Activated CD4-positive, alpha-beta T cell treated with anti-CD3 and anti-CD28 coated beads, Interleukin-2, amount 10 ng/mL, durations not matched to agents 24 days and 14 days (primary cell): ENCODE data around the gene CCR4. TPM values are rescaled to one million over a fixed set of nuclear protein-coding genes. Genes with fewer than 3 reads are reported as not detected.
A peak's percentile ranks its signal among the peaks of the same experiment; 100 is the strongest.
"Not testable (repeated sequence)": the region's sequence is repeated elsewhere in the genome, so short reads cannot be mapped to it uniquely, and the experiment has no call there.

Source experiments
- DNase-seq: peaks from one replicate; pipeline ENCODE4 v3.0.0; 2022
- H3K27ac Mint-ChIP-seq: one replicate; pipeline ENCODE4 v1.8.0; 2022; ENCODE audit warnings: mild to moderate bottlenecking, mixed read lengths
- H3K27me3 Mint-ChIP-seq: one replicate; pipeline ENCODE4 v1.8.0; 2022; ENCODE audit warnings: mixed read lengths
- H3K36me3 Mint-ChIP-seq: one replicate; pipeline ENCODE4 v1.8.0; 2022; ENCODE audit warnings: low read depth, mild to moderate bottlenecking, mixed read lengths
- H3K4me1 Mint-ChIP-seq: one replicate; pipeline ENCODE4 v1.8.0; 2021; ENCODE audit warnings: mixed read lengths
- H3K4me3 Mint-ChIP-seq: one replicate; pipeline ENCODE4 v1.8.0; 2022; ENCODE audit warnings: mild to moderate bottlenecking, moderate library complexity, mixed read lengths
- H3K9me3 Mint-ChIP-seq: one replicate; pipeline ENCODE4 v1.8.0; 2021; ENCODE audit warnings: mixed read lengths
- intact Hi-C: fragments of 100-400 bp; cut with micrococcal nuclease; formaldehyde crosslinking; loops from one replicate; pipeline ENCODE4 v1.15.1; 2023
- total RNA-seq: library from RNA; stranded (reverse); gene quantifications from 2 replicates; pipeline ENCODE4 v1.2.3, GENCODE V29; 2022

The CCR4 gene
- total RNA-seq, 1 donor from 2014 or later: 86.6 TPM

GRCh38 chr3:32975891-32976595, 24.6 kb downstream of the CCR4 start:
- peaks cover 4% of the 10 kb centered on the region for H3K36me3 Mint-ChIP-seq
- intact Hi-C loops: loop anchor here (2.0 kb wide), 1 partner anchor 15 kb away; no protein-coding TSS in a partner anchor
- peaks cover 37% of the 10 kb centered on the region for H3K4me1 Mint-ChIP-seq
- DNase-seq: no peak
- no peaks in the 10 kb centered on the region for H3K27me3 Mint-ChIP-seq
- H3K27ac Mint-ChIP-seq: no peak overlapping the region
- H3K4me3 Mint-ChIP-seq: no peak overlapping the region
- no peaks in the 10 kb centered on the region for H3K9me3 Mint-ChIP-seq

GRCh38 chr3:32977861-32978260, 26.4 kb downstream of the CCR4 start:
- Mint-ChIP-seq H3K4me1 (peaks cover 30% of the 10 kb centered on the region), H3K27me3 (no peaks in the 10 kb centered on the region), H3K27ac (no peak overlapping the region), H3K36me3 (peaks cover 4% of the 10 kb centered on the region), H3K9me3 (peaks cover 3% of the 10 kb centered on the region), H3K4me3 (no peak overlapping the region)
- DNase-seq: no peak
- intact Hi-C loops: no loop called here

- Mint-ChIP-seq H3K4me3 (no peak overlapping the region), H3K36me3 (peaks cover 5% of the 10 kb centered on the region), H3K27ac (no peak overlapping the region), H3K4me1 (peaks cover 26% of the 10 kb centered on the region), H3K27me3 (no peaks in the 10 kb centered on the region), H3K9me3 (peaks cover 7% of the 10 kb centered on the region)
- intact Hi-C loops: no loop called here
- DNase-seq: no peak
Observed at GRCh38 chr3:32978331-32978730, 26.9 kb downstream of the CCR4 start.

- no peak overlapping the region for H3K4me3 Mint-ChIP-seq
- no peak overlapping the region for H3K27ac Mint-ChIP-seq
- H3K9me3 Mint-ChIP-seq: peaks cover 19% of the 10 kb centered on the region
- no peaks in the 10 kb centered on the region for H3K27me3 Mint-ChIP-seq
- DNase-seq: no peak
- intact Hi-C loops: no loop called here
- H3K4me1 Mint-ChIP-seq: peaks cover 13% of the 10 kb centered on the region
- peaks cover 12% of the 10 kb centered on the region for H3K36me3 Mint-ChIP-seq
Observed at GRCh38 chr3:32983124-32983523, 31.7 kb downstream of the CCR4 start.

- peaks cover 15% of the 10 kb centered on the region for H3K4me1 Mint-ChIP-seq
- H3K9me3 Mint-ChIP-seq: peaks cover 19% of the 10 kb centered on the region
- H3K27ac Mint-ChIP-seq, H3K27me3 Mint-ChIP-seq, intact Hi-C loops, DNase-seq, H3K4me3 Mint-ChIP-seq: not testable (repeated sequence)
- peaks cover 10% of the 10 kb centered on the region for H3K36me3 Mint-ChIP-seq
Observed at GRCh38 chr3:32984918-32985317, 33.5 kb downstream of the CCR4 start.

- H3K4me1 Mint-ChIP-seq: peaks cover 32% of the 10 kb centered on the region
- H3K9me3 Mint-ChIP-seq: peaks cover 11% of the 10 kb centered on the region
- no peak for DNase-seq
- H3K27ac Mint-ChIP-seq: peak overlapping the region; percentile 12
- H3K4me3 Mint-ChIP-seq: no peak overlapping the region
- intact Hi-C loops: no loop called here
- peaks cover 16% of the 10 kb centered on the region for H3K36me3 Mint-ChIP-seq
- no peaks in the 10 kb centered on the region for H3K27me3 Mint-ChIP-seq
Observed at GRCh38 chr3:32989171-32989570, 37.7 kb downstream of the CCR4 start.

GRCh38 chr3:32990116-32990515, 38.7 kb downstream of the CCR4 start:
- H3K9me3 Mint-ChIP-seq: peaks cover 11% of the 10 kb centered on the region
- H3K4me1 Mint-ChIP-seq: peaks cover 40% of the 10 kb centered on the region
- peaks cover 19% of the 10 kb centered on the region for H3K36me3 Mint-ChIP-seq
- intact Hi-C loops: no loop called here
- H3K27me3 Mint-ChIP-seq: no peaks in the 10 kb centered on the region
- no peak for DNase-seq
- H3K4me3 Mint-ChIP-seq: no peak overlapping the region
- H3K27ac Mint-ChIP-seq: no peak overlapping the region

GRCh38 chr3:32991781-32992180, 40.3 kb downstream of the CCR4 start:
- no peak for DNase-seq
- peaks cover 7% of the 10 kb centered on the region for H3K9me3 Mint-ChIP-seq
- no peaks in the 10 kb centered on the region for H3K27me3 Mint-ChIP-seq
- peaks cover 26% of the 10 kb centered on the region for H3K36me3 Mint-ChIP-seq
- intact Hi-C loops: loop anchor here (1.0 to 2.0 kb wide), 2 partner anchors 17 to 39 kb away; no protein-coding TSS in a partner anchor
- H3K27ac Mint-ChIP-seq: peak overlapping the region; percentile 96
- H3K4me1 Mint-ChIP-seq: peaks cover 53% of the 10 kb centered on the region
- no peak overlapping the region for H3K4me3 Mint-ChIP-seq

GRCh38 chr3:32992310-32992686, 40.9 kb downstream of the CCR4 start:
- Mint-ChIP-seq H3K4me1 (peaks cover 52% of the 10 kb centered on the region), H3K27ac (peak overlapping the region; percentile 96), H3K4me3 (peak overlapping the region; percentile 58), H3K9me3 (peaks cover 2% of the 10 kb centered on the region), H3K27me3 (no peaks in the 10 kb centered on the region), H3K36me3 (peaks cover 25% of the 10 kb centered on the region)
- intact Hi-C loops: loop anchor here (1.0 to 2.0 kb wide), 2 partner anchors 18 to 39 kb away; no protein-coding TSS in a partner anchor
- DNase-seq: no peak

- H3K4me1 Mint-ChIP-seq: peaks cover 59% of the 10 kb centered on the region
- intact Hi-C loops: no loop called here
Observed at GRCh38 chr3:32994045-32994444, 42.6 kb downstream of the CCR4 start.

GRCh38 chr3:32995098-32995497, 43.7 kb downstream of the CCR4 start:
- intact Hi-C loops: no loop called here
- Mint-ChIP-seq H3K4me1 (peaks cover 64% of the 10 kb centered on the region), H3K9me3 (no peaks in the 10 kb centered on the region), H3K4me3 (no peak overlapping the region), H3K27ac (peak overlapping the region; percentile 74), H3K27me3 (no peaks in the 10 kb centered on the region), H3K36me3 (peaks cover 41% of the 10 kb centered on the region)
- DNase-seq: no peak

More at GRCh38 chr3:32994045-32994444, 42.6 kb downstream of the CCR4 start:
- H3K27me3 Mint-ChIP-seq: no peaks in the 10 kb centered on the region
- H3K4me3 Mint-ChIP-seq: no peak overlapping the region
- DNase-seq: no peak
- peaks cover 32% of the 10 kb centered on the region for H3K36me3 Mint-ChIP-seq
- peak overlapping the region; percentile 96 for H3K27ac Mint-ChIP-seq
- no peaks in the 10 kb centered on the region for H3K9me3 Mint-ChIP-seq

- peak overlapping the region; percentile 38 for H3K4me3 Mint-ChIP-seq
- peaks cover 48% of the 10 kb centered on the region for H3K36me3 Mint-ChIP-seq
- no peaks in the 10 kb centered on the region for H3K27me3 Mint-ChIP-seq
- intact Hi-C loops: no loop called here
- H3K27ac Mint-ChIP-seq: peak overlapping the region; percentile 79
- peaks cover 72% of the 10 kb centered on the region for H3K4me1 Mint-ChIP-seq
- DNase-seq: no peak
- H3K9me3 Mint-ChIP-seq: peaks cover 3% of the 10 kb centered on the region
Observed at GRCh38 chr3:32996048-32996754, 44.8 kb downstream of the CCR4 start.

GRCh38 chr3:32996755-32997091, 45.3 kb downstream of the CCR4 start:
- Mint-ChIP-seq H3K4me3 (peak overlapping the region; percentile 38), H3K27ac (peak overlapping the region; percentile 79), H3K4me1 (peaks cover 76% of the 10 kb centered on the region), H3K27me3 (no peaks in the 10 kb centered on the region), H3K36me3 (peaks cover 51% of the 10 kb centered on the region), H3K9me3 (peaks cover 6% of the 10 kb centered on the region)
- intact Hi-C loops: no loop called here
- DNase-seq: no peak

GRCh38 chr3:32998631-32999451, 47.4 kb downstream of the CCR4 start:
- H3K27me3 Mint-ChIP-seq: no peaks in the 10 kb centered on the region
- peaks cover 6% of the 10 kb centered on the region for H3K9me3 Mint-ChIP-seq
- H3K4me3 Mint-ChIP-seq: peak overlapping the region; percentile 14
- H3K36me3 Mint-ChIP-seq: peaks cover 58% of the 10 kb centered on the region
- intact Hi-C loops: no loop called here
- DNase-seq: no peak
- H3K4me1 Mint-ChIP-seq: peaks cover 69% of the 10 kb centered on the region
- peak overlapping the region; percentile 84 for H3K27ac Mint-ChIP-seq
